ENCODE data around the gene EIF6. TPM values are rescaled to one million over a fixed set of nuclear protein-coding genes. Genes with fewer than 3 reads are reported as not detected.

Gene EIF6
- total and polyA plus RNA-seq, 2 donors (not counting 3 experiments of a cell fraction or from before 2014, with no cell fraction given) = 153 to 286 TPM

DNA sequence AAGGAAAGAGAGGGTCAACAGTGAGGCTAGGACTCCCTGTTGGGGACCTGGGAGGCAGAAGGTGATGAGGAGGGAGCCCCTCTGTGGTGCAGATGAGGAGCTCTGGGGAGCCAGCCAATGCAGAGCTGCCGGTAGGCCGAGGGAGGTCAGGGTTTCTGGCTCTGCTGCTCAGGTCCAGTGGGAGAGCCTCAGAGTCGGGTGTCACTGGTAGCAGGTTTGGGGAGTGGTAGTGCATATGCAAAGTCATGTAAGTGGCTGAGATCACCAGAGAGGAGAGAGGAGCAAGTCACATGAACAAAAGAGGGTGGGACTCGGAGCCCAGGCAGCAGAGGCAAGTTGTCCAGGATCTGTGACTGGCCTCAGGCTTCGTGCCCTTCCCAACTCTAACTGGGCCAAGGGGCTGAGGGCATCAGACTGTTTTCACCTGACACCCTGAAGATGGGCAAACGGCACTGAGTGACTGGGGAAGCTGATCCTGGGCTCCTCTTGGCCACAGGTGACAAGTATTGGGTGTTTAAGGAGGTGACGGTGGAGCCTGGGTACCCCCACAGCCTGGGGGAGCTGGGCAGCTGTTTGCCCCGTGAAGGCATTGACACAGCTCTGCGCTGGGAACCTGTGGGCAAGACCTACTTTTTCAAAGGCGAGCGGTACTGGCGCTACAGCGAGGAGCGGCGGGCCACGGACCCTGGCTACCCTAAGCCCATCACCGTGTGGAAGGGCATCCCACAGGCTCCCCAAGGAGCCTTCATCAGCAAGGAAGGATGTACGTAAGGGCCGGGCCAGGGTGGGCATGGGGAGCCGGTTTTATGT, 13.3 kb downstream of the EIF6 start:
- Histone ChIP-seq H3K9me1 (replicated peaks; ENCODE audit: control insufficient read depth, extremely low read depth, insufficient read depth, low read length) (no peaks in the 10 kb centered on the region), H3K36me3 (ENCODE audit: control insufficient read depth in 2 of 2, extremely low read depth in 1 of 2, insufficient read depth in 2 of 2, low read length in 2 of 2) (peaks cover 0 to 4% of the 10 kb centered on the region in 2 experiments), H3K27me3 (ENCODE audit: control insufficient read depth in 2 of 2, insufficient read depth in 2 of 2, low read length in 2 of 2) (no peaks in the 10 kb centered on the region), H3K4me3 (replicated peaks in 1 of 3; ENCODE audit: insufficient read depth in 1 of 3, low read depth in 1 of 3, low read length in 3 of 3) (no peak overlapping the region), H2AFZ (ENCODE audit: low read depth, low read length) (no peak overlapping the region), H3K9ac (replicated peaks; ENCODE audit: extremely low read depth, insufficient read depth, low read length) (no peak overlapping the region), H4K20me1 (replicated peaks; ENCODE audit: control insufficient read depth, extremely low read depth, insufficient read depth, low read length) (no peaks in the 10 kb centered on the region), H3K27ac (ENCODE audit: insufficient read depth, low read depth, low read length) (no peak overlapping the region), H3K4me1 (ENCODE audit: control insufficient read depth, extremely low read depth, insufficient read depth, low read length) (no peaks in the 10 kb centered on the region), H3K79me2 (ENCODE audit: control insufficient read depth, insufficient read depth, low read length) (no peaks in the 10 kb centered on the region), H3K9me3 (replicated peaks; ENCODE audit: control insufficient read depth, insufficient read depth, low read length) (no peaks in the 10 kb centered on the region), H3K4me2 (ENCODE audit: insufficient read depth, low read length) (no peak overlapping the region)
- intact Hi-C loops (cut with micrococcal nuclease) (no loop called here), dilution Hi-C loops (cut with MboI; ENCODE audit: extremely low pct_ligation_motif_present, low sequenced_read_pairs) (loop anchor here (25.0 kb wide), 1 partner anchor 434 kb away; the partner anchor contains the start of gene NCOA6)
- DNase-seq (ENCODE audit: low read depth, low spot score) = no peak
- BruUV-seq (replicated peaks) = no TSS peak
- POLR2A ChIA-PET = no interaction called here
- CTCF ChIA-PET = interaction anchor here (2.5 to 11.4 kb wide), 3 partner anchors 125 to 176 kb away, joined by 7 to 177 read pairs (median 118); partner anchors contain the start of genes EDEM2 and GDF5
- TF ChIP-seq JUN (IDR thresholded peaks at IDR 0.05; ENCODE audit: borderline replicate concordance, insufficient read depth, insufficient read length, low read depth) (no peak), GATA2 (IDR thresholded peaks at IDR 0.05; ENCODE audit: insufficient read depth, insufficient read length, low read depth, low read length) (no peak), FOS (IDR thresholded peaks at IDR 0.05; ENCODE audit: borderline replicate concordance, insufficient read depth, low read length) (no peak), MYC (IDR thresholded peaks at IDR 0.05; ENCODE audit: low read depth, low read length) (no peak), POLR2AphosphoS5 (IDR thresholded peaks at IDR 0.05; ENCODE audit: insufficient read depth, low read depth, low read length) (no peak), EZH2 (IDR thresholded peaks at IDR 0.05; ENCODE audit: borderline replicate concordance, low read depth, low read length, severe bottlenecking) (no peak), MAX (IDR thresholded peaks at IDR 0.05; ENCODE audit: insufficient read depth, insufficient read length) (no peak), POLR2A (IDR thresholded peaks at IDR 0.05; ENCODE audit: low read depth, low read length) (no peak), CTCF (IDR thresholded peaks at IDR 0.05; ENCODE audit: extremely low read depth in 1 of 2, insufficient read depth in 1 of 2, low read depth in 1 of 2, low read length in 2 of 2) (no peak)
- no peak for FAIRE-seq

Measured in endothelial cell of umbilical vein (primary cell).